HEK293 (cell line): ENCODE data around the gene CYREN.

ENCODE experiments used
- EGR2 ChIP-seq: fragments of 450-650 bp; formaldehyde crosslinking; IDR thresholded peaks from 2 replicates; pipeline ENCODE4 v1.5.1; 2016; ENCODE audit warnings: low read depth, missing biosample characterization, missing genetic modification characterization
- KLF1 ChIP-seq: fragments of 450-650 bp; formaldehyde crosslinking; IDR thresholded peaks from 2 replicates; pipeline ENCODE4 v1.5.1; 2016; ENCODE audit warnings: missing biosample characterization, missing genetic modification characterization
- MEIS1 ChIP-seq: sonication (generic); formaldehyde crosslinking; IDR thresholded peaks from 2 replicates; pipeline ENCODE4 v1.8.1; 2022; ENCODE audit warnings: missing genetic modification reagents, mild to moderate bottlenecking, borderline replicate concordance
- OVOL3 ChIP-seq: fragments of 450-650 bp; formaldehyde crosslinking; IDR thresholded peaks from 2 replicates; pipeline ENCODE4 v1.5.1; 2016; ENCODE audit warnings: missing biosample characterization, missing genetic modification characterization
- REPIN1 ChIP-seq: fragments of 450-650 bp; formaldehyde crosslinking; IDR thresholded peaks from 2 replicates; pipeline ENCODE4 v1.5.1; 2017; ENCODE audit warnings: missing biosample characterization, missing genetic modification characterization, low read depth
- SCRT2 ChIP-seq: fragments of 450-650 bp; formaldehyde crosslinking; IDR thresholded peaks from 2 replicates; pipeline ENCODE4 v1.5.1; 2016; ENCODE audit warnings: missing biosample characterization, missing genetic modification characterization
- SETDB1 ChIP-seq: IDR thresholded peaks from one replicate; pipeline ENCODE4 v1.6.1; 2017; ENCODE audit warnings: mild to moderate bottlenecking, low read length, moderate library complexity, mixed read lengths; ENCODE audit not compliant: insufficient read length
- SP7 ChIP-seq: fragments of 450-650 bp; formaldehyde crosslinking; IDR thresholded peaks from 2 replicates; pipeline ENCODE4 v1.5.1; 2016; ENCODE audit warnings: missing biosample characterization, missing genetic modification characterization
- TRIM28 ChIP-seq: IDR thresholded peaks from 2 replicates; pipeline ENCODE4 v1.6.1; 2011; ENCODE audit warnings: low read length, control low read depth, borderline replicate concordance
- YY1 ChIP-seq: fragments of 450-650 bp; formaldehyde crosslinking; IDR thresholded peaks from 2 replicates; pipeline ENCODE4 v1.5.1; 2018; ENCODE audit warnings: missing biosample characterization, missing genetic modification characterization
- ZBTB21 ChIP-seq: fragments of 450-650 bp; formaldehyde crosslinking; IDR thresholded peaks from 2 replicates; pipeline ENCODE4 v1.5.1; 2017; ENCODE audit warnings: missing biosample characterization, missing genetic modification characterization
- ZIC2 ChIP-seq: fragments of 450-650 bp; formaldehyde crosslinking; IDR thresholded peaks from 2 replicates; pipeline ENCODE4 v1.5.1; 2016; ENCODE audit warnings: missing biosample characterization, missing genetic modification characterization
- ZNF223 ChIP-seq: fragments of 450-650 bp; formaldehyde crosslinking; IDR thresholded peaks from 2 replicates; pipeline ENCODE4 v1.5.1; 2016; ENCODE audit warnings: missing biosample characterization, missing genetic modification characterization
- ZNF24 ChIP-seq: fragments of 450-650 bp; formaldehyde crosslinking; IDR thresholded peaks from 2 replicates; pipeline ENCODE4 v1.5.1; 2016; ENCODE audit warnings: missing biosample characterization, missing genetic modification characterization
- ZNF302 ChIP-seq: fragments of 450-650 bp; formaldehyde crosslinking; IDR thresholded peaks from 2 replicates; pipeline ENCODE4 v1.5.1; 2016; ENCODE audit warnings: missing biosample characterization, missing genetic modification characterization, low read depth
- ZNF354C ChIP-seq: fragments of 450-650 bp; formaldehyde crosslinking; IDR thresholded peaks from 2 replicates; pipeline ENCODE4 v1.5.1; 2016; ENCODE audit warnings: missing biosample characterization, missing genetic modification characterization, low read depth, borderline replicate concordance
- ZNF37A ChIP-seq: fragments of 450-650 bp; IDR thresholded peaks from 2 replicates; pipeline ENCODE4 v1.5.1; 2018; ENCODE audit warnings: missing biosample characterization, missing genetic modification characterization
- ZNF600 ChIP-seq: fragments of 450-650 bp; formaldehyde crosslinking; IDR thresholded peaks from 2 replicates; pipeline ENCODE4 v1.5.1; 2016; ENCODE audit warnings: missing biosample characterization, missing genetic modification characterization
- ZNF654 ChIP-seq: fragments of 450-650 bp; formaldehyde crosslinking; IDR thresholded peaks from 2 replicates; pipeline ENCODE4 v1.5.1; 2016; ENCODE audit warnings: low read depth, missing biosample characterization, missing genetic modification characterization
- ZNF660 ChIP-seq: fragments of 450-650 bp; IDR thresholded peaks from 2 replicates; pipeline ENCODE4 v1.5.1; 2018; ENCODE audit warnings: missing biosample characterization, mild to moderate bottlenecking, missing genetic modification characterization
- ZNF776 ChIP-seq: fragments of 450-650 bp; formaldehyde crosslinking; IDR thresholded peaks from 2 replicates; pipeline ENCODE4 v1.5.0; 2017; ENCODE audit warnings: missing biosample characterization, missing genetic modification characterization, borderline replicate concordance
- ZSCAN16 ChIP-seq: fragments of 450-650 bp; formaldehyde crosslinking; IDR thresholded peaks from 2 replicates; pipeline ENCODE4 v1.5.1; 2016; ENCODE audit warnings: missing biosample characterization, missing genetic modification characterization
- ZSCAN30 ChIP-seq: fragments of 450-650 bp; IDR thresholded peaks from 2 replicates; pipeline ENCODE4 v1.5.1; 2018; ENCODE audit warnings: missing biosample characterization, mild to moderate bottlenecking, missing genetic modification characterization, moderate library complexity
- ZXDB ChIP-seq: fragments of 450-650 bp; formaldehyde crosslinking; IDR thresholded peaks from 2 replicates; pipeline ENCODE4 v1.5.1; 2016; ENCODE audit warnings: missing biosample characterization, missing genetic modification characterization
- TF ChIP-seq, protein P1 (sequence below): fragments of 450-650 bp; formaldehyde crosslinking; IDR thresholded peaks from 2 replicates; pipeline ENCODE4 v1.5.1; 2017; ENCODE audit warnings: missing biosample characterization, missing genetic modification characterization
- TF ChIP-seq, protein P2 (sequence below): fragments of 450-650 bp; formaldehyde crosslinking; IDR thresholded peaks from 2 replicates; pipeline ENCODE4 v1.5.1; 2016; ENCODE audit warnings: missing biosample characterization, missing genetic modification characterization, borderline replicate concordance
- TF ChIP-seq, protein P3 (sequence below): fragments of 450-650 bp; formaldehyde crosslinking; IDR thresholded peaks from 2 replicates; pipeline ENCODE4 v1.5.1; 2016; ENCODE audit warnings: missing biosample characterization, missing genetic modification characterization
- TF ChIP-seq, protein P4 (sequence below): fragments of 450-650 bp; formaldehyde crosslinking; IDR thresholded peaks from 2 replicates; pipeline ENCODE4 v1.5.1; 2016; ENCODE audit warnings: missing biosample characterization, missing genetic modification characterization

CYREN gene

DNA sequence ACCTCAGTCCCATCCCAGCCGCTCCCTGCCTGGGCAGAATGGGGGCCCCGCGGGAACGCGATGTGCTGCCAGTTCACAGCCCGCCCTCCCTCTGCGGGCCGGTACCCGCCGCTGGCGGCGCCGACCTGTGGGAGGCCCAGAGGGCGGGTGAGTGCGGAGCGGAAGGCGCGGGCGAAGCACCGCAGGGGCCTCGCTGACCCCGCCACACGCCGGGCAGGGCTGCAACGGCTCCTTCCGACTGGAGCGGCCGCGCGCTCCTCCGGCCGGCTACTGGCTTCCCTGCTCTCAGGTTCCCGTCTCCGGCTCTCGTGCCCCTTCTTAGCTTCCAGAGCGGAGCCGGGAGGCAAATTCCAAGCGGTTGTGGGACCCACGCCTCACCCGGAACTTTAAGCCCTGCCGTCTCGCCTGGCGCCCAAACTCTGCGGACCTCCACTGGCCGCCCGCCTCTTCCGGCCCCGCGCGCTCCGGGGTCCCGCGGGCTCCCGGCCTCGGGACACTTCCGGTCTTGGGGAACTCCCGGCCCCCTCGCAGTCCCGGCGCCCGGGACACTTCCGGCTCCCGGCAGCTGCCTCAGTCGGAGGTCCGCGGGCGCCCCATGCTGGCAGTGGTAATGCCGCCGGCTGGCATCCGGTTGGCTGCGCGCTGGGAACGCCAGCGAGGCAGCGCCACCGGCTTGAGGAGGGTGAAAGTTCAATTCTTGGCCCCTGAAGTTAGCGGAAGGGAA is at the start of gene CYREN (continued):
- TF ChIP-seq ZSCAN30 (tag by site-specific recombination) (peak; percentile 90), YY1 (0 out of 2 replicates have a peak, but pooled peaks have one; percentile 26), SETDB1 (no peak), OVOL3 (tag by site-specific recombination) (0 out of 2 replicates have a peak, but pooled peaks have one; percentile 60), ZNF354C (no peak), SCRT2 (tag by site-specific recombination) (no peak; the same call in 1 of the 2 replicates), ZNF776 (tag by site-specific recombination) (no peak), ZIC2 (tag by site-specific recombination) (peak; percentile 94), EGR2 (tag by site-specific recombination) (peak; percentile 65), KLF1 (tag by site-specific recombination) (no peak), ZXDB (tag by site-specific recombination) (peak; percentile 94), MEIS1 (no peak; the same call in 1 of the 2 replicates), ZNF654 (tag by site-specific recombination) (peak; percentile 36), ZNF302 (tag by site-specific recombination) (no peak), ZNF600 (tag by site-specific recombination) (peak; percentile 14), ZNF223 (tag by site-specific recombination) (0 out of 2 replicates have a peak, but pooled peaks have one; percentile 48), ZNF24 (no peak), REPIN1 (peak; percentile 7; the same call in 1 of the 2 replicates), ZBTB21 (tag by site-specific recombination) (no peak), ZNF660 (tag by site-specific recombination) (peak; percentile 80; the same call in 1 of the 2 replicates), ZSCAN16 (tag by site-specific recombination) (no peak), ZNF37A (tag by site-specific recombination) (0 out of 2 replicates have a peak, but pooled peaks have one; percentile 30), SP7 (tag by site-specific recombination) (peak; percentile 79), TRIM28 (no peak)
- TF ChIP-seq, protein P1, sequence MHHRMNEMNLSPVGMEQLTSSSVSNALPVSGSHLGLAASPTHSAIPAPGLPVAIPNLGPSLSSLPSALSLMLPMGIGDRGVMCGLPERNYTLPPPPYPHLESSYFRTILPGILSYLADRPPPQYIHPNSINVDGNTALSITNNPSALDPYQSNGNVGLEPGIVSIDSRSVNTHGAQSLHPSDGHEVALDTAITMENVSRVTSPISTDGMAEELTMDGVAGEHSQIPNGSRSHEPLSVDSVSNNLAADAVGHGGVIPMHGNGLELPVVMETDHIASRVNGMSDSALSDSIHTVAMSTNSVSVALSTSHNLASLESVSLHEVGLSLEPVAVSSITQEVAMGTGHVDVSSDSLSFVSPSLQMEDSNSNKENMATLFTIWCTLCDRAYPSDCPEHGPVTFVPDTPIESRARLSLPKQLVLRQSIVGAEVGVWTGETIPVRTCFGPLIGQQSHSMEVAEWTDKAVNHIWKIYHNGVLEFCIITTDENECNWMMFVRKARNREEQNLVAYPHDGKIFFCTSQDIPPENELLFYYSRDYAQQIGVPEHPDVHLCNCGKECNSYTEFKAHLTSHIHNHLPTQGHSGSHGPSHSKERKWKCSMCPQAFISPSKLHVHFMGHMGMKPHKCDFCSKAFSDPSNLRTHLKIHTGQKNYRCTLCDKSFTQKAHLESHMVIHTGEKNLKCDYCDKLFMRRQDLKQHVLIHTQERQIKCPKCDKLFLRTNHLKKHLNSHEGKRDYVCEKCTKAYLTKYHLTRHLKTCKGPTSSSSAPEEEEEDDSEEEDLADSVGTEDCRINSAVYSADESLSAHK (tag by site-specific recombination), result no peak
- TF ChIP-seq, protein P2, sequence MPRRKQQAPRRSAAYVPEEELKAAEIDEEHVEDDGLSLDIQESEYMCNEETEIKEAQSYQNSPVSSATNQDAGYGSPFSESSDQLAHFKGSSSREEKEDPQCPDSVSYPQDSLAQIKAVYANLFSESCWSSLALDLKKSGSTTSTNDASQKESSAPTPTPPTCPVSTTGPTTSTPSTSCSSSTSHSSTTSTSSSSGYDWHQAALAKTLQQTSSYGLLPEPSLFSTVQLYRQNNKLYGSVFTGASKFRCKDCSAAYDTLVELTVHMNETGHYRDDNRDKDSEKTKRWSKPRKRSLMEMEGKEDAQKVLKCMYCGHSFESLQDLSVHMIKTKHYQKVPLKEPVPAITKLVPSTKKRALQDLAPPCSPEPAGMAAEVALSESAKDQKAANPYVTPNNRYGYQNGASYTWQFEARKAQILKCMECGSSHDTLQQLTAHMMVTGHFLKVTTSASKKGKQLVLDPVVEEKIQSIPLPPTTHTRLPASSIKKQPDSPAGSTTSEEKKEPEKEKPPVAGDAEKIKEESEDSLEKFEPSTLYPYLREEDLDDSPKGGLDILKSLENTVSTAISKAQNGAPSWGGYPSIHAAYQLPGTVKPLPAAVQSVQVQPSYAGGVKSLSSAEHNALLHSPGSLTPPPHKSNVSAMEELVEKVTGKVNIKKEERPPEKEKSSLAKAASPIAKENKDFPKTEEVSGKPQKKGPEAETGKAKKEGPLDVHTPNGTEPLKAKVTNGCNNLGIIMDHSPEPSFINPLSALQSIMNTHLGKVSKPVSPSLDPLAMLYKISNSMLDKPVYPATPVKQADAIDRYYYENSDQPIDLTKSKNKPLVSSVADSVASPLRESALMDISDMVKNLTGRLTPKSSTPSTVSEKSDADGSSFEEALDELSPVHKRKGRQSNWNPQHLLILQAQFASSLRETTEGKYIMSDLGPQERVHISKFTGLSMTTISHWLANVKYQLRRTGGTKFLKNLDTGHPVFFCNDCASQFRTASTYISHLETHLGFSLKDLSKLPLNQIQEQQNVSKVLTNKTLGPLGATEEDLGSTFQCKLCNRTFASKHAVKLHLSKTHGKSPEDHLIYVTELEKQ (tag by site-specific recombination), result no peak
- TF ChIP-seq, protein P3, sequence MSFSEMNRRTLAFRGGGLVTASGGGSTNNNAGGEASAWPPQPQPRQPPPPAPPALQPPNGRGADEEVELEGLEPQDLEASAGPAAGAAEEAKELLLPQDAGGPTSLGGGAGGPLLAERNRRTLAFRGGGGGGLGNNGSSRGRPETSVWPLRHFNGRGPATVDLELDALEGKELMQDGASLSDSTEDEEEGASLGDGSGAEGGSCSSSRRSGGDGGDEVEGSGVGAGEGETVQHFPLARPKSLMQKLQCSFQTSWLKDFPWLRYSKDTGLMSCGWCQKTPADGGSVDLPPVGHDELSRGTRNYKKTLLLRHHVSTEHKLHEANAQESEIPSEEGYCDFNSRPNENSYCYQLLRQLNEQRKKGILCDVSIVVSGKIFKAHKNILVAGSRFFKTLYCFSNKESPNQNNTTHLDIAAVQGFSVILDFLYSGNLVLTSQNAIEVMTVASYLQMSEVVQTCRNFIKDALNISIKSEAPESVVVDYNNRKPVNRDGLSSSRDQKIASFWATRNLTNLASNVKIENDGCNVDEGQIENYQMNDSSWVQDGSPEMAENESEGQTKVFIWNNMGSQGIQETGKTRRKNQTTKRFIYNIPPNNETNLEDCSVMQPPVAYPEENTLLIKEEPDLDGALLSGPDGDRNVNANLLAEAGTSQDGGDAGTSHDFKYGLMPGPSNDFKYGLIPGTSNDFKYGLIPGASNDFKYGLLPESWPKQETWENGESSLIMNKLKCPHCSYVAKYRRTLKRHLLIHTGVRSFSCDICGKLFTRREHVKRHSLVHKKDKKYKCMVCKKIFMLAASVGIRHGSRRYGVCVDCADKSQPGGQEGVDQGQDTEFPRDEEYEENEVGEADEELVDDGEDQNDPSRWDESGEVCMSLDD (tag by site-specific recombination), result peak; percentile 77
- TF ChIP-seq, protein P4, sequence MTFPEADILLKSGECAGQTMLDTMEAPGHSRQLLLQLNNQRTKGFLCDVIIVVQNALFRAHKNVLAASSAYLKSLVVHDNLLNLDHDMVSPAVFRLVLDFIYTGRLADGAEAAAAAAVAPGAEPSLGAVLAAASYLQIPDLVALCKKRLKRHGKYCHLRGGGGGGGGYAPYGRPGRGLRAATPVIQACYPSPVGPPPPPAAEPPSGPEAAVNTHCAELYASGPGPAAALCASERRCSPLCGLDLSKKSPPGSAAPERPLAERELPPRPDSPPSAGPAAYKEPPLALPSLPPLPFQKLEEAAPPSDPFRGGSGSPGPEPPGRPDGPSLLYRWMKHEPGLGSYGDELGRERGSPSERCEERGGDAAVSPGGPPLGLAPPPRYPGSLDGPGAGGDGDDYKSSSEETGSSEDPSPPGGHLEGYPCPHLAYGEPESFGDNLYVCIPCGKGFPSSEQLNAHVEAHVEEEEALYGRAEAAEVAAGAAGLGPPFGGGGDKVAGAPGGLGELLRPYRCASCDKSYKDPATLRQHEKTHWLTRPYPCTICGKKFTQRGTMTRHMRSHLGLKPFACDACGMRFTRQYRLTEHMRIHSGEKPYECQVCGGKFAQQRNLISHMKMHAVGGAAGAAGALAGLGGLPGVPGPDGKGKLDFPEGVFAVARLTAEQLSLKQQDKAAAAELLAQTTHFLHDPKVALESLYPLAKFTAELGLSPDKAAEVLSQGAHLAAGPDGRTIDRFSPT, result peak; percentile 99
